Hepatocyte (in vitro differentiated cells): ENCODE measurements around the gene PSMD11.

Source experiments
- EZH2 ChIP-seq: fragments of 200-600 bp; sonication (generic); IDR thresholded peaks from 2 replicates; pipeline ENCODE4 v1.6.1; 2016; ENCODE audit warnings: antibody characterized with exemption, mild to moderate bottlenecking, borderline replicate concordance
- EZH2phosphoT487 ChIP-seq: fragments of 200-600 bp; sonication (generic); IDR thresholded peaks from one replicate; pipeline ENCODE4 v1.6.1; 2018; ENCODE audit warnings: antibody characterized with exemption, mild to moderate bottlenecking, low read depth, moderate library complexity; ENCODE audit not compliant: unreplicated experiment, severe bottlenecking
- TF ChIP-seq, protein P1 (sequence below): fragments of 200-600 bp; sonication (generic); IDR thresholded peaks from 2 replicates; pipeline ENCODE4 v1.5.1; 2016; ENCODE audit warnings: antibody characterized with exemption, mild to moderate bottlenecking; ENCODE audit not compliant: poor library complexity

DNA sequence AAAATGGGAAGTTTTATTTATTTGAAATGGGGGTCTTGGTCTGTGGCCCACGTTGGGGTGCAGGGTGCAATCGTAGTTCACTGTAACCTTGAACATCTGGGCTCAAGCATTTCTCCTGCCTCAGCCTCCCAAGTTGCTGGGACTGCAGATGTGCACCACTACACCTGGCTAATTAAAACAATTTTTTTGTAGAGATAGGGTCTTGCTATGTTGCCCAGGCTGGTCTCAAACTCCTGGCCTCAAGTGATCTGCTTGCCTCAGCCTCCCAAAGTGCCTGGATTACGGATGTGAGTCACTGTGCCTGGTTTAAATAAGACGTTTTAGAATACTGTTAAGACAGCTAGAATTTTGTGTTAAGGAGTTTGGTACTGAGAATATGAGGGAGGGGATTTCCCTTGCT lies 15.7 kb downstream of the PSMD11 start:
- TF ChIP-seq, protein P1, sequence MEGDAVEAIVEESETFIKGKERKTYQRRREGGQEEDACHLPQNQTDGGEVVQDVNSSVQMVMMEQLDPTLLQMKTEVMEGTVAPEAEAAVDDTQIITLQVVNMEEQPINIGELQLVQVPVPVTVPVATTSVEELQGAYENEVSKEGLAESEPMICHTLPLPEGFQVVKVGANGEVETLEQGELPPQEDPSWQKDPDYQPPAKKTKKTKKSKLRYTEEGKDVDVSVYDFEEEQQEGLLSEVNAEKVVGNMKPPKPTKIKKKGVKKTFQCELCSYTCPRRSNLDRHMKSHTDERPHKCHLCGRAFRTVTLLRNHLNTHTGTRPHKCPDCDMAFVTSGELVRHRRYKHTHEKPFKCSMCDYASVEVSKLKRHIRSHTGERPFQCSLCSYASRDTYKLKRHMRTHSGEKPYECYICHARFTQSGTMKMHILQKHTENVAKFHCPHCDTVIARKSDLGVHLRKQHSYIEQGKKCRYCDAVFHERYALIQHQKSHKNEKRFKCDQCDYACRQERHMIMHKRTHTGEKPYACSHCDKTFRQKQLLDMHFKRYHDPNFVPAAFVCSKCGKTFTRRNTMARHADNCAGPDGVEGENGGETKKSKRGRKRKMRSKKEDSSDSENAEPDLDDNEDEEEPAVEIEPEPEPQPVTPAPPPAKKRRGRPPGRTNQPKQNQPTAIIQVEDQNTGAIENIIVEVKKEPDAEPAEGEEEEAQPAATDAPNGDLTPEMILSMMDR = no peak
- TF ChIP-seq EZH2phosphoT487 = no peak
- no peak for TF ChIP-seq EZH2
